GM12878 (cell line): Measurements from ENCODE around the gene TPI1. TPM values are rescaled to one million over a fixed set of nuclear protein-coding genes. Genes with fewer than 3 reads are reported as not detected.

ENCODE experiments used
- ATAC-seq: fragments of 200-7000 bp; cut with Tn5 transposase; 3 replicates; pipeline ENCODE4 v1.9.1; 2020; ENCODE audit warnings: mild to moderate bottlenecking, moderate library complexity
- BruUV-seq: library from RNA; stranded (reverse); fragments of 400-500 nt; replicated peaks from 2 replicates; lab custom pipeline; 2021; lab: Mats Ljungman, UMichigan
- CTCF ChIA-PET: fragments of 300-600 bp; sonication (Branson Sonifier 250); formaldehyde crosslinking; extraction: SDS; loops from one replicate; lab custom pipeline; 2021; ENCODE audit warnings: inconsistent platforms; lab: Yijun Ruan, JAX
- POLR2A ChIA-PET: fragments of 350-600 bp; formaldehyde crosslinking; extraction: SDS; loops from one replicate; lab custom pipeline; 2021; ENCODE audit warnings: inconsistent platforms; lab: Charles Lee
- RAD21 ChIA-PET: fragments of 300-600 bp; sonication (Branson Sonifier 250); formaldehyde crosslinking; loops from one replicate; lab custom pipeline; 2023; ENCODE audit warnings: antibody characterized with exemption; ENCODE audit not compliant: unreplicated experiment; lab: Charles Lee
- SMC1A ChIA-PET: fragments of 300-600 bp; sonication (Branson Sonifier 250); formaldehyde crosslinking; loops from one replicate; lab custom pipeline; 2023; ENCODE audit not compliant: unreplicated experiment, uncharacterized antibody; lab: Charles Lee
- DNase-seq: peaks from one replicate; pipeline ENCODE4 v3.0.0-alpha.2; 2011; ENCODE audit warnings: low read depth, low spot score
- FAIRE-seq: peaks from 3 replicates; lab custom pipeline; 2011; peaks lifted over from hg19 to GRCh38; lab: Jason Lieb, UNC
- H2AFZ ChIP-seq: 2 replicates; pipeline ENCODE4 v1.6.0; 2011; ENCODE audit warnings: low read depth, low read length, control low read depth; ENCODE audit not compliant: control insufficient read depth
- H3K27ac ChIP-seq: 2 replicates; pipeline ENCODE4 v1.5.1; 2011; ENCODE audit warnings: control low read depth; ENCODE audit not compliant: control insufficient read depth, insufficient read depth
- H3K27me3 ChIP-seq, 2 experiments: replicated peaks in 1 of 2; 2 replicates each; pipeline versions ENCODE4 v1.6.0 to v1.6.1; 2011; ENCODE audit warnings: low read length in 1 of 2; ENCODE audit not compliant: control insufficient read depth in 2 of 2, insufficient read depth in 2 of 2
- H3K36me3 ChIP-seq, 2 experiments: 2 replicates each; pipeline ENCODE4 v1.5.1; 2011; ENCODE audit warnings: low read length in 1 of 2; ENCODE audit not compliant: control insufficient read depth in 2 of 2, insufficient read depth in 2 of 2
- H3K4me1 ChIP-seq: 2 replicates; pipeline ENCODE4 v1.6.1; 2011; ENCODE audit warnings: mild to moderate bottlenecking, low read length, moderate library complexity, mixed read lengths; ENCODE audit not compliant: control insufficient read depth, insufficient read depth
- H3K4me2 ChIP-seq: 2 replicates; pipeline ENCODE4 v1.6.0; 2011; ENCODE audit warnings: control low read depth; ENCODE audit not compliant: control insufficient read depth, insufficient read depth
- H3K4me3 ChIP-seq: fragments of 200-600 bp; sonication (generic); 2 replicates; pipeline ENCODE4 v1.5.1; 2016
- H3K79me2 ChIP-seq: 2 replicates; pipeline ENCODE4 v1.6.0; 2011; ENCODE audit warnings: low read length; ENCODE audit not compliant: control insufficient read depth, insufficient read depth
- H3K9ac ChIP-seq: 2 replicates; pipeline ENCODE4 v1.8.0; 2011; ENCODE audit warnings: low read length, control low read depth, mixed read lengths; ENCODE audit not compliant: control insufficient read depth, insufficient read depth
- H3K9me3 ChIP-seq: replicated peaks from 3 replicates; pipeline ENCODE4 v1.5.1; 2011; ENCODE audit warnings: mild to moderate bottlenecking, low read length; ENCODE audit not compliant: control insufficient read depth, insufficient read depth
- H4K20me1 ChIP-seq: 2 replicates; pipeline ENCODE4 v1.6.0; 2011; ENCODE audit not compliant: control insufficient read depth, insufficient read depth
- HDGF ChIP-seq: fragments of 450-650 bp; IDR thresholded peaks from 2 replicates; pipeline ENCODE4 v1.6.1; 2016; ENCODE audit warnings: antibody characterized with exemption
- IKZF2 ChIP-seq, 2 experiments: fragments of 450-650 bp; IDR thresholded peaks; 2 replicates each; pipeline ENCODE4 v1.6.1; 2017; ENCODE audit warnings: mild to moderate bottlenecking in 2 of 2, moderate library complexity in 2 of 2
- MEF2B ChIP-seq: fragments of 450-650 bp; IDR thresholded peaks from 2 replicates; pipeline ENCODE4 v1.6.1; 2018; ENCODE audit warnings: mild to moderate bottlenecking, moderate library complexity; ENCODE audit not compliant: partially characterized antibody, poor library complexity, severe bottlenecking
- NFXL1 ChIP-seq: fragments of 450-650 bp; IDR thresholded peaks from 2 replicates; pipeline ENCODE4 v1.6.1; 2017; ENCODE audit warnings: antibody characterized with exemption, mild to moderate bottlenecking, borderline replicate concordance
- ZNF274 ChIP-seq: IDR thresholded peaks from one replicate; pipeline ENCODE4 v1.8.0; 2011; ENCODE audit not compliant: insufficient read length, insufficient read depth
- ZNF622 ChIP-seq: fragments of 450-650 bp; IDR thresholded peaks from 2 replicates; pipeline ENCODE4 v1.6.1; 2017; ENCODE audit warnings: mild to moderate bottlenecking, inconsistent platforms
- WGBS: methylation state at CpG from one replicate; pipeline ENCODE4 v1.1.6; 2016; ENCODE audit warnings: low lambda C conversion rate; ENCODE audit not compliant: insufficient replicate concordance, insufficient coverage; ENCODE audit errors: missing lambda C conversion rate; 5-methylcytosine and 5-hydroxymethylcytosine counted together
- in situ Hi-C: fragments of 300-500 bp; cut with MboI; formaldehyde crosslinking; loops from 9 replicates; pipeline ENCODE4 v1.14.3; 2018; ENCODE audit warnings: mixed read lengths
- intact Hi-C: fragments of 100-400 bp; cut with micrococcal nuclease; formaldehyde crosslinking; loops from one replicate; pipeline ENCODE4 v1.14.2; 2022; ENCODE audit not compliant: unreplicated experiment
- polyA plus RNA-seq, 11 experiments: library from polyadenylated mRNA; depleted of rRNA in 4 of 11; unstranded in 6 of 11; stranded (reverse) in 5 of 11; fragments of >200 nt; fragmentation: Nextera tagmentation in 4 of 11; fragmentation: Illumina TruSeq in 1 of 11; extraction: Ambion mirVana in 4 of 11; extraction: Trizol in 1 of 11; gene quantifications; 1 replicate in 1 of 11; 2 replicates in 10 of 11; pipeline versions ENCODE4 v1.2.1 to v1.2.3, GENCODE V29; 2011 to 2016; ENCODE audit warnings: inconsistent platforms in 2 of 11, missing spikeins in 2 of 11, low read depth in 1 of 11
- total RNA-seq, 4 experiments: library from RNA; depleted of rRNA in 3 of 4; stranded (reverse); fragments of >200 nt in 3 of 4; fragmentation: Illumina TruSeq in 1 of 4; extraction: Trizol in 1 of 4; gene quantifications; 2 replicates each; pipeline versions ENCODE4 v1.2.1 to v1.2.3, GENCODE V29; 2013 to 2021
- TF ChIP-seq, protein P1 (sequence below): fragments of 450-650 bp; formaldehyde crosslinking; IDR thresholded peaks from 2 replicates; pipeline ENCODE4 v1.4.0; 2020; ENCODE audit warnings: mild to moderate bottlenecking, moderate library complexity
- TF ChIP-seq, protein P2 (sequence below): fragments of 450-650 bp; IDR thresholded peaks from 2 replicates; pipeline ENCODE4 v1.6.1; 2016; ENCODE audit warnings: mild to moderate bottlenecking
- TF ChIP-seq, protein P3 (sequence below): IDR thresholded peaks from 2 replicates; pipeline ENCODE4 v1.6.1; 2012; ENCODE audit warnings: low read depth, low read length, improper control_type of control experiment

Gene TPI1
- total and polyA plus RNA-seq, 10 of the 15 experiments (the other 5 are each of a cell fraction or from before 2014, with no cell fraction given): 916 to 7,349 (median 1,677) TPM

DNA sequence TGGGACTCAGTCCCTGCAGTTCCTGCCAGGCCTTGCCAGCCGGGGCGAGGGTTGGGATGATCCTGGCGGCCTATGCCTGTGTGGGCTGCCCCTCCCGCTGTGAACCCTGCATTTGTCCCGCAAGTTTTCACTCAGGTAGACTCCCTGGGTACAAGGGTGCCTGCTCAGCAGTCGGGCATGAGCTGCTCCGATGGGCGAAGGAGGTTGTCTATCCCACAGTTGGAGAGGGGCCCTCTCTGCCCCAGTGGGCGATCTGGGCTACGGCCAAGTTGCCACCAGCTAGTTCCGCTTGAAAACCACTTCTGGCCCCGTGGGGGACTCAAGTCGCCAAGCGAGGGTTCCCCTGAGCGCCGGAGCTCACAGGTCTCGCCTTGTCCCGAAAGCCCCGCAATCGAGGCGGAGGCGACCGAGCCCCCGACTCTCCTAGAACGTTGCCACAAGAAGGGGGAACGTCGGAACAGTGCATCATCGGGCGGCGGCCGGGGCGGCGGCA is 365 bp upstream of the TPI1 start (continued):
- TF ChIP-seq MEF2B (peak; percentile 13), NFXL1 (no peak), IKZF2 (IDR thresholded peaks at IDR 0.05) (peak in 1 of 2 experiments; percentile 23; a peak in 2 of 4 replicates)
- TF ChIP-seq, protein P1, sequence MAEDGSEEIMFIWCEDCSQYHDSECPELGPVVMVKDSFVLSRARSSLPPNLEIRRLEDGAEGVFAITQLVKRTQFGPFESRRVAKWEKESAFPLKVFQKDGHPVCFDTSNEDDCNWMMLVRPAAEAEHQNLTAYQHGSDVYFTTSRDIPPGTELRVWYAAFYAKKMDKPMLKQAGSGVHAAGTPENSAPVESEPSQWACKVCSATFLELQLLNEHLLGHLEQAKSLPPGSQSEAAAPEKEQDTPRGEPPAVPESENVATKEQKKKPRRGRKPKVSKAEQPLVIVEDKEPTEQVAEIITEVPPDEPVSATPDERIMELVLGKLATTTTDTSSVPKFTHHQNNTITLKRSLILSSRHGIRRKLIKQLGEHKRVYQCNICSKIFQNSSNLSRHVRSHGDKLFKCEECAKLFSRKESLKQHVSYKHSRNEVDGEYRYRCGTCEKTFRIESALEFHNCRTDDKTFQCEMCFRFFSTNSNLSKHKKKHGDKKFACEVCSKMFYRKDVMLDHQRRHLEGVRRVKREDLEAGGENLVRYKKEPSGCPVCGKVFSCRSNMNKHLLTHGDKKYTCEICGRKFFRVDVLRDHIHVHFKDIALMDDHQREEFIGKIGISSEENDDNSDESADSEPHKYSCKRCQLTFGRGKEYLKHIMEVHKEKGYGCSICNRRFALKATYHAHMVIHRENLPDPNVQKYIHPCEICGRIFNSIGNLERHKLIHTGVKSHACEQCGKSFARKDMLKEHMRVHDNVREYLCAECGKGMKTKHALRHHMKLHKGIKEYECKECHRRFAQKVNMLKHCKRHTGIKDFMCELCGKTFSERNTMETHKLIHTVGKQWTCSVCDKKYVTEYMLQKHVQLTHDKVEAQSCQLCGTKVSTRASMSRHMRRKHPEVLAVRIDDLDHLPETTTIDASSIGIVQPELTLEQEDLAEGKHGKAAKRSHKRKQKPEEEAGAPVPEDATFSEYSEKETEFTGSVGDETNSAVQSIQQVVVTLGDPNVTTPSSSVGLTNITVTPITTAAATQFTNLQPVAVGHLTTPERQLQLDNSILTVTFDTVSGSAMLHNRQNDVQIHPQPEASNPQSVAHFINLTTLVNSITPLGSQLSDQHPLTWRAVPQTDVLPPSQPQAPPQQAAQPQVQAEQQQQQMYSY (CRISPR knock-in tag): no peak

DNA sequence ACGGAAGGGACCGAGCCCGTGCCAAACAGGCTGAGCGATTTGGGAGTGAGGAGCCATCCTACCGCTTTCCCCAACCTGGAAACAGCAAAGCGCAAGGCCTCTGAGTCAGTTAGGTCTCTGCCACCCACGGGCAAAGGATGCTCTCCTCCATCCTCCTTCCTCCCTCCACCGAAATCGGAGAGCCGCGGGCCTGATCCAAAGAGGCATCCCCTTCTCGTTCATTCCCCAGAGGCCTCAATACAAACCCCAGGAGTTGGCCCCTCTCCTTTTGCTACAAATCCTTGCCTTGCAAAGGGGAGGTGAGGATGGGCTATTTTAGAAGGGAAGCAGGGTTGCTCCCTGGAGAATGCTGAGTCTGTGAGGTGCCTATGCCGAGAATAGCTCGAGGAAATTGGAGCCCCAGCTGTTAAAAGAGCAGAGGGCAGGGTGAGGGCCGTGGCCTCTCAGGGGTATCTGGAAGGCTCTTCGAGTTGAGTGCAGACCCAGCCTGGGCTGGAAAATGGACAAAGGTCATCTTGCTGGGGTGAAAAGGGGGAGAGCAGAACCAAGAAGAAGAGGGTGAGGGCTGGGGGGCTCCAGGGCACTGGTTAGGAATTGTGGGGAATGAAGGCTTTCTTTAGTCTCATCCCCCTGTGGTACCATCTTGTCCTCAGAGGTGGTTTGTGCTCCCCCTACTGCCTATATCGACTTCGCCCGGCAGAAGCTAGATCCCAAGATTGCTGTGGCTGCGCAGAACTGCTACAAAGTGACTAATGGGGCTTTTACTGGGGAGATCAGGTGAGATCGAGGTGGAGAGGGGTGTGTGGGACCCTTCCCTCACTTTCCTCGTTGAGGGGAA is 1.1 kb downstream of the TPI1 start:
- Histone ChIP-seq H3K79me2 (peaks cover 39% of the 10 kb centered on the region), H4K20me1 (peaks cover 16% of the 10 kb centered on the region), H2AFZ (no peak overlapping the region), H3K9me3 (no peaks in the 10 kb centered on the region), H3K4me2 (peak overlapping the region; percentile 97), H3K4me3 (peak overlapping the region; percentile 100), H3K27ac (peak overlapping the region; percentile 96), H3K4me1 (peaks cover 32% of the 10 kb centered on the region), H3K9ac (peak overlapping the region; percentile 90), H3K27me3 (no peaks in the 10 kb centered on the region), H3K36me3 (peaks cover 20 to 24% of the 10 kb centered on the region in 2 experiments)
- ATAC-seq: no peak
- SMC1A ChIA-PET: interaction anchor here (0.9 to 5.3 kb wide), 10 partner anchors 15 to 241 kb away, joined by 3 to 42 read pairs (median 4); partner anchors contain the start of genes C1RL, CDCA3, USP5 and ZNF384
- in situ Hi-C loops: no loop called here
- WGBS: under 1% methylated on average over 22 of the region's 22 CpGs
- BruUV-seq: no TSS peak
- intact Hi-C loops: loop anchor here (1.0 to 2.0 kb wide), 4 partner anchors 23 to 244 kb away; no protein-coding TSS in a partner anchor
- FAIRE-seq: peak; percentile 74
- RAD21 ChIA-PET: interaction anchor here (1.1 to 5.6 kb wide), 8 partner anchors 16 to 115 kb away, joined by 3 to 42 read pairs (median 8); partner anchors contain the start of genes C12orf57, CDCA3, MLF2 and PTPN6
- CTCF ChIA-PET: interaction anchor here (0.8 to 9.5 kb wide), 24 partner anchors 9 to 244 kb away, joined by 3 to 173 read pairs (median 6); partner anchors contain the start of genes C1RL, CDCA3, MLF2 and PTMS
- no peak for DNase-seq
- POLR2A ChIA-PET: interaction anchor here (1.0 to 5.7 kb wide), 6 partner anchors 10 to 145 kb away, joined by 3 to 84 read pairs (median 6); partner anchors contain the start of genes CDCA3, COPS7A, LRRC23 and USP5
- TF ChIP-seq ZNF274: no peak
- TF ChIP-seq, protein P2, sequence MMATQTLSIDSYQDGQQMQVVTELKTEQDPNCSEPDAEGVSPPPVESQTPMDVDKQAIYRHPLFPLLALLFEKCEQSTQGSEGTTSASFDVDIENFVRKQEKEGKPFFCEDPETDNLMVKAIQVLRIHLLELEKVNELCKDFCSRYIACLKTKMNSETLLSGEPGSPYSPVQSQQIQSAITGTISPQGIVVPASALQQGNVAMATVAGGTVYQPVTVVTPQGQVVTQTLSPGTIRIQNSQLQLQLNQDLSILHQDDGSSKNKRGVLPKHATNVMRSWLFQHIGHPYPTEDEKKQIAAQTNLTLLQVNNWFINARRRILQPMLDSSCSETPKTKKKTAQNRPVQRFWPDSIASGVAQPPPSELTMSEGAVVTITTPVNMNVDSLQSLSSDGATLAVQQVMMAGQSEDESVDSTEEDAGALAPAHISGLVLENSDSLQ: no peak
- 0 out of 2 replicates have a peak, but pooled peaks have one; percentile 61 for TF ChIP-seq HDGF
- TF ChIP-seq ZNF622: no peak
- TF ChIP-seq, protein P3, sequence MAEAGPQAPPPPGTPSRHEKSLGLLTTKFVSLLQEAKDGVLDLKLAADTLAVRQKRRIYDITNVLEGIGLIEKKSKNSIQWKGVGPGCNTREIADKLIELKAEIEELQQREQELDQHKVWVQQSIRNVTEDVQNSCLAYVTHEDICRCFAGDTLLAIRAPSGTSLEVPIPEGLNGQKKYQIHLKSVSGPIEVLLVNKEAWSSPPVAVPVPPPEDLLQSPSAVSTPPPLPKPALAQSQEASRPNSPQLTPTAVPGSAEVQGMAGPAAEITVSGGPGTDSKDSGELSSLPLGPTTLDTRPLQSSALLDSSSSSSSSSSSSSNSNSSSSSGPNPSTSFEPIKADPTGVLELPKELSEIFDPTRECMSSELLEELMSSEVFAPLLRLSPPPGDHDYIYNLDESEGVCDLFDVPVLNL: no peak
